ENCODE measurements around the gene SPATS2L.

SPATS2L gene

DNA sequence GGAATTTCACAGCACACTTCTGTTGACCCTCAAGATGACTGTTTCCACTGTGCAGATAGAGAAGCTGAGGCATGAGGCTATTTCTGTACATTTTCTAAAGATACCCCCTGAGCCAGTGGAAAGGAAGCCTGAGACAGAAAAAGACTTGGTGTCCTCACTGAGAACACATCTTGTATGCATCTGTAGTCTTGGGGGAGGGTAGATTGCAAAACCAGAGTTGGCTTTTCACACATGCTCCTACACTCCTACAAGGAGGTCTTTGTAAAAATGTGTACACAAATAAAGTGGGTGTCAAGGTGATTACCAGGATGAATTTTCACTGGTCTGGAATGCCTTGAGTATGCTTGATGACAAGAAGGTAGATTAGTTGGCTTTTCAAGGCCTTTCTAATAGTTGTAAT is 105.3 kb downstream of the SPATS2L start:
- no peak for DNase-seq (ENCODE audit: low spot score)

DNA sequence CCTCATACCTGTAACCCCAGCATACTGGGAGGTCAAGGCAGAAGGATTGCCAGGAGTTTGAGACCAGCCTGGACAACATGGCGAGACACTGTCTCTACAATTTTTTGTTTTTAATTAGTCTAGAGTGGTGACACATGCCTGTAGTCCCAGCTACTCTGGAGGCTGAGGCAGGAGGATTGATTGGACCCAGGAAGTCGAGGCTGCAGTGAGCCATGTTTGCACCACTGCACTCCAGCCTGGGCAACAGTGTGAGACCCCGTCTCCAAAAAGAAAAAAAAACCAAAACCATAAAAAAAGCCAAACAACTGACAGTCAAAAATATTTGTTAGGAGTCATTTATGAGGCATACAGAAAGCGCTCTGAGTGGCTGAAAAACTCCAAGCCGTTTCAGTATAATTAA is 107.9 kb downstream of the SPATS2L start:
- no peak for DNase-seq (ENCODE audit: low spot score)

DNA sequence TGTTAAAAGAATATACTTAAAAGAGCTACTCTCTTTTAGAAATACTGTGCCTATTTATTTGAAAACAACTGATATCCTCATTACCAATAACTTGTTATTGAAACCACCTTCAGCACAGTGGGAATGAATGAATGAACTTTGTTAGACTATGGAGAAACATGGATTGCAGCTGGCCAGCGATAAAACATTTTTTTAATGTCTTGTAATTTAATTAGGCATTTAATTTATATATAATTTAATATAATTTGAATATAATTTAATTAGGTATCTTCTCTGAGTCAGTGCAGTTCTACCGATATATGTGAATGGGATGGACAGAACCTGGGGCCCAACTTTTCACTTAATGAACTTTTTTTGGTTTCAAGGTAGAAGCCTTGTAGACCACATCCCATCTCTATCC is 109.0 kb downstream of the SPATS2L start:
- DNase-seq (ENCODE audit: low spot score): no peak

DNA sequence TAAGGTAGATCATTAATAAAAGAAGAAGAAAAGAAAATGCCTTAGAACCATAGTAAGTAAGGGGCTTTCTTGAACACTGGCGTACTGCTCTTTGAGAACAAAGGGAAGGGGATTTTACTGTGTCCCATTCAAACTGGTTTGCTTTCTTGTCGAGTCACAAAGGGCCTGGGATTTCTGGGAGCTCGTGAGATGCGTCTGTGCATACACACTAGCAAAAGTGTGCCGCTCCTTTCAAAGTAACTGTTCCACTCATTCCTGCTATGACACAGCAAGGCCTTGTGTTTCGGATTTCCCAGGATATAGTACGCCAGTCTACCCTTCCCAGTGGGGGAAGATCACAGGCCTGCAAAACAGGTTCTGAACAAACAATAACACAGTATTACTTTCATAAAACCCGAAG is 110.4 kb downstream of the SPATS2L start:
- DNase-seq (ENCODE audit: low spot score): no peak

DNA sequence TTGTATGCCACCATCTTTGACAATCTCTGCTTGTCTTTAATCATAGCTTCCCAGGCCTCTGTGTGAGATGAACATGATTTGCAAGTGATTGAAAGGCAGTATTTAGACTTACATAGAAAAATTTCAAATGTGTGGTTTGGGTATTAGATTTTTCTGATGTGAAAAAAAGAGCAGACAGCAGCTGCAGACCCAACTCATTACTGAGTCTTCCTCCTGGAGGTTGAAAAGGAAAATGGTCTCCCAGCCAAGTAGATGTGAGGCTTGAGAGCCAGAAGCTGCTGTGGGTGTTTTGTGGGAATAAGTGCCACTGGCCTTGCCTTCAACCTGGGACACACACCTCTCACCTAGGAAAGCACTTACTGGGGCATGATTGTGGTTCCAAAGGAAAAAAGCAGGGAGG is 110.9 kb downstream of the SPATS2L start:
- DNase-seq (ENCODE audit: low spot score): no peak

DNA sequence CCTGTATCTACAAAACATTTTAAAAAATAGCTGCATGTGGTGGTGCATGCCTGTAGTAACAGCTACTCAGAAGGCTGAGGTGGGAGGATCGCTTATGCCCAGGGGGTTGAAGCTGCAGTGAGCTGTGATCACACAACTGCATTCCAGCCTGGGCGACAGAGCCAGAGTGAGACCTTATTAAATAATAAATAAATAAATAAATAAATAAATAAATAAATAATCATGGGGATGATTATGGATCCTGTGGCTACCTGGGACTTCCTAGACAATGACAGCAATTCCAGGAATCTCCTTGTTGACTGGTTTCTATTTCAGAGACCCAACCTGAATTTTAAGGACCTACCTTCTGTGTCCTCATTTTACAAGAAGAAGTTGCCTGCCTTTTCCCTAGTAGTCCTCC is 111.9 kb downstream of the SPATS2L start:
- no peak for DNase-seq (ENCODE audit: low spot score)

DNA sequence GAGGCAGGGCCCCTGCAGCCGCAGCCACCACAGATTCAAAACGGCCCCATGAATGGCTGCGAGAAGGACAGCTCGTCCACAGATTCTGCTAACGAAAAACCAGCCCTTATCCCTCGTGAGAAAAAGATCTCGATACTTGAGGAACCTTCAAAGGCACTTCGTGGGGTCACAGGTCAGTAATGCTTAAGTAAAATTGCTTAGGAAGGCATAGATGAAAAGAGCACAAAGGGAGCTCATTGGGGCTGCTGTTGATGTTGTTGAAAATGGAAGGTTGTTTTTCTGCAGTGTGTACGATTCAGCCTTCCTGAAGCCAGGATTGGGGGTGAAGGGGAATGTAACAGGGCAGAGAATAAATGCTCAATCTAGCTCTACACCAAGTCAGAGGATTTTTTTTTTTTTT is 112.8 kb downstream of the SPATS2L start:
- DNase-seq (ENCODE audit: low spot score): no peak

DNA sequence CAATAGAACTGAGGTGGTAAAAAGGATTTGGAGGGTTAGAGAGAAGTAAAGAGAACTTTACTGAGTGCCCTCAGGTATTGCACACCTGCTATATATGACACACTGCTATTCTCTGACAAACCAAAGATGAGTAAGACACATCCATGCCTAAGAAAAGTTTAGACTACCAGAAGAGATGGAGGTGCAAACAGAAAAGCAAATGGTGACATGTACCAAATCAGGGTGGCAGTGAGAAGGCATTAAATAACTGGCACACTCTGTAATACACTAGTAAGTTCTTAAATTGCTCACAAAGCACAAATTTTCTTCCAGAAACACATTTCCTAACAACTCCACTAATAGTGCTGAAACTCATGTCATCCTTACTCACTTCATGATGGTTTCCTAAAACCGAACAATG is 114.8 kb downstream of the SPATS2L start:
- no peak for DNase-seq (ENCODE audit: low spot score)

DNA sequence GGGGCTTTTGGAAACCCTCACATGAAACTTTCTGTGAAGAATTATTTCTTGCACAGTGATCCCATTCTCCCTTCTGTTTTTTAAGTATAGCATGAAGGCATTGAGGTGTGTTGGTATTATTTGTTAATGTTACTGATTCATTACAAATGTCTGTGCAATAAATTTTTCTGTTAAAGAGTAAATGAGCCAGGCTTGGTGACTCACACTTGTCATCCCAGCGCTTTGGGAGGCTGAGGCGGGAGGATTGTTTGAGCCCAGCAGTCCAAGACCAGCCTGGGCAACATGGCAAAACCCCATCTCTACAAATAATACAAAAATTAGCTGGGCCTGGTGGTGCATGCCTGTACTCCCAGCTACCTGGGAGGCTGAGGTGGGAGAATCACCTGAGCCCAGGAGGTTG is 115.6 kb downstream of the SPATS2L start:
- no peak for DNase-seq (ENCODE audit: low spot score)

DNA sequence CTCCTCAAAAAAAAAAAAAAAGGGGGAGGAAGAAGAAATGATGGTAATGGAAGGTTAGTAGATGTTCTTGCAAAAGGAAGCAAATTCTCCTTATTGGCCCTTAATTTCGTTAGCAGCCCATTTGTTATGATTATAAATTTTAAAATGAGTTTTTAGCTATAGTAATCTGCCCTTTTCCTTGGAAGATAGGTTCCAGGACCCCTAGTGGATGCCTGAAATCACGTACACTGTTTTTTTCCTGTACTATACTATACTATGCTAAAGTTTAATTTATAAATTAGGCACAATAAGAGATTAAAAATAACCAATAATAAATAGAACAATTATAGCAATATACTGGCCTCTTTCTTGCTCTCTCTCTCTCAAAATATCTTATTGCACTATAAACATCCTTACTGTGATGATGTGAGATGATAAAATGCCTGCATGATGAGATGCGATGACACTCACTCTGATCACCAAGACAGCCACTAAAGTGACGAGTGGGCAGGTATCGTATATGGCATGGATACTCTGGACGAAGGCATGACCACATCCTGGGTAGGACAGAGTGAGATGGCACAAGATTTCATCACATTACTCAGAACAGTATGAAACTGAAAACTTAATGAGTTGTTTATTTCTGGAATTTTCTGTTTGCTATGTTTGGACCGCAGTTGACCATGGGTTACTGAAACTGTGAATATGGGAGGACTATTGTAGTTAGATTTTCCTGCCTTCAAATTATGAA is 116.2 kb downstream of the SPATS2L start:
- DNase-seq (ENCODE audit: low spot score): no peak

DNA sequence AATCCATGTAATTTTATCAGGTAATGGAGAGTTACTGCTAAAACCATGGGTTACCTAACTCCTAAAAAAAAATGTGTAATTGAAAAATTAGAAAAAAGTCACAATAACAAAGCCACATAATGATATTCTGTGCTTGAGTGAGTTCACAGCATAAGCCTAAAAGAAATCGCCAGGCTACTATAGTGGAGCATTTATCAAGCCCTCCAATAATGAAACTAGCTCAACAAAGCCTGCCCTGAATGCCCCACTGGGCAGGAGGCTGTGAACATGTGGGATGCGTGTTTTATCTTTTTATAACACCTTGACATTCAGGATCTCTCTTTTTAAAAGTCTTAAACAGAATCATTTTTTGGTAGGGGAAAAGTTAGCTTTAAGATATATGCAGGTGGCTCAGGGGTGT is 117.0 kb downstream of the SPATS2L start:
- no peak for DNase-seq (ENCODE audit: low spot score)

DNA sequence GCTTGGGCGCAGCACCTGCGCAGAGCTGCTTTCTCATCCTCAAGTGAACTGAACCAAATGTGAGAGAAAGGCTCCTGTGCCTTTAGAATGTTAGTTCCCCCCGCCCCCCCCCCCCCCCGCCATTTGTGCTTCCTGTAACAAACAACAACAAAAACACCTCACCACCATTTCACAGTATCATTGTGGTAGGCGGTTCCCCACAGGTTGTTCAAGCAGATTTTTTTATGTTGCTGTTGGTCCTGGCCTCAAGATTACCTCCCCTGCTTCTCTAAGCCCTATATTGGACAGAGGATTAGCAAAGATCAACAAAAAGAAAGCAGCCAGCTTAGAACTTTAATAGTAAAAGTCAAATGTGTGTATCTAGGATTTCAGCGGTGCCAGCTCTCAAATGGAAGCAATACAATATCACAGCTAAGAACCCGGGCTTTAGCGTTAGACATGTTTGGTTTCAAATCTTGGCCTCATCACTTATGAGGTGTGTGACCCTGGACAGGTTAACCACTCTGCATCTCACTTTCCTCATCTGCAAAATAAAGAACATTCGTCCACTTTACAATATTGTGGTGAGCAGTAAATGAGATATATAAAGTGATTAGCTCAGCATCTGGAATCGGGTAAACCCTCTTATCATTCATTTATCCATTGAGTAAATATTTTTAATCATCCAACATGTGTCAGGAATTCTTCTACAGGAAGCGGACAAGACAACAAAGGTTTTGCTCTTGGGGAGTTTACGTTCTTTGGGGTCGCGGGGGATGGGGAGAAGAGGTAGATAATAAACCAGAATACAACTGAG is 118.7 kb downstream of the SPATS2L start:
- no peak for DNase-seq (ENCODE audit: low spot score)

DNA sequence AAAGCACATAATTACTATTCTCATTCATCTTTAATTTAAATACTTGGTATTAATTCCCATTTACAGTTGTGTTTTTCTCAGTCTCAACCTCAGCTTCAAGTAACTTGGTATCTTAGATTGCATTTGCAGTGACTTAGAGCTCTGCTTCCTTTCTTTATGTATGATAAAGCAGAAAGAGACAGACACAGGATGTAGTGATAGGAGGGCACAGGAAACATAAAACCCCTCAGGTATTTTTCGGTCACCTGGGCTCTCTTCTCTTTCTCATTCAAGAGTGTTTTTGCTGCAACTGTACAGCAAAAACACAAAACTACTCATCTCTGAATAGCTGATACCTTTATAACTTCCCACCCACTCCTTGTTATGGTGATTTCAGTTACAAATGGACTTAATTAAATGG is 120.3 kb downstream of the SPATS2L start:
- DNase-seq (ENCODE audit: low spot score): no peak

DNA sequence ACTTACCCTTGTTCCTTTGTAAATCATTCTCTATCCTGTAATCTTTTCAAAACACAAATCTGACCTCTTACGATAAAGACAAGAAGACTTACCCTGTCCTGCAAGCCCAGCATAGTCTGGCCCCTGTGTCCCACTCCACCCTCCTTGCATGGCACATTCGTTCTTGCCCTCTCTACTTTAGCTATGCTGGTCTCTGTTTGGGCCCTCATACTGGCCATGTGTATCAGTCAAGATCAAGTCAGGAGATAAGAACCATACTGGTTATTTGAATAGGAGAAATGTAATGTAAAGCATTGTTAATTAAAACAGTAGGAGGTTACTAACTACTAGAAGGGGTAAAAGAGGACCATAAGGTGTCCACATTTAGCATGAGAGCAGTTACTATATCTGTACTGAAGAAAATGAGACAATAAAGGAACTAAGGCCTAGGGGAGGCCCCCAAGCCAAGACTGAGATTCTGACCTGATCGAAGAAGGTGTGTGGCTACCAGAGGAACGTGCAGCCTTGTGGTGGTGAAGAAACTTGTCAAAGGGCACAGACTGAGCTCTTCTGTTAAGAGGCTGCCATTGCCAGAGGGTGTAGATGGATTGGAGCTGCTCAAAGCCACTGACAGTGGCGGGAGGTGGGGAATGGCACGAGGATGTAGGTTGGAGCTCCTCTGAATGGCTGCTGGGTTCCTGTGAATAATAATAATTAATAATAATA is 122.6 kb downstream of the SPATS2L start:
- DNase-seq (ENCODE audit: low spot score): no peak

DNA sequence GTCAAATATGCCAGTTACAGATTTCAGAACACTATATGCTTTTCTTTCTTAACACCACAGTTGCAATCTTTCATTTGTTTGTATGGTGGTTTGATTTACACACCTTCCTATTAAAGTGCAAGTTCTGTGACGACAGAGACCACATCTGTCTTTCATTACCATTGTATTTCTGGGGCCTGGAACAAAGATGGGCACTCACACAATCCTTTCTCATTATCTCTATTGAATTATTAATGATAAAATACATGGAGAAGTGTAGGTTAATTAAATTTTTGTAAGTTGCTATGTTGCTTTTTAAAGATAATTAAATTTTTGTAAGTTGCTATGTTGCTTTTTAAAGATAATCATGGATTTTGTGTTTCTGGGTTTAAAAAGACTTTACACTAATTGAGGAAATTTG is 123.5 kb downstream of the SPATS2L start:
- no peak for DNase-seq (ENCODE audit: low spot score)

DNA sequence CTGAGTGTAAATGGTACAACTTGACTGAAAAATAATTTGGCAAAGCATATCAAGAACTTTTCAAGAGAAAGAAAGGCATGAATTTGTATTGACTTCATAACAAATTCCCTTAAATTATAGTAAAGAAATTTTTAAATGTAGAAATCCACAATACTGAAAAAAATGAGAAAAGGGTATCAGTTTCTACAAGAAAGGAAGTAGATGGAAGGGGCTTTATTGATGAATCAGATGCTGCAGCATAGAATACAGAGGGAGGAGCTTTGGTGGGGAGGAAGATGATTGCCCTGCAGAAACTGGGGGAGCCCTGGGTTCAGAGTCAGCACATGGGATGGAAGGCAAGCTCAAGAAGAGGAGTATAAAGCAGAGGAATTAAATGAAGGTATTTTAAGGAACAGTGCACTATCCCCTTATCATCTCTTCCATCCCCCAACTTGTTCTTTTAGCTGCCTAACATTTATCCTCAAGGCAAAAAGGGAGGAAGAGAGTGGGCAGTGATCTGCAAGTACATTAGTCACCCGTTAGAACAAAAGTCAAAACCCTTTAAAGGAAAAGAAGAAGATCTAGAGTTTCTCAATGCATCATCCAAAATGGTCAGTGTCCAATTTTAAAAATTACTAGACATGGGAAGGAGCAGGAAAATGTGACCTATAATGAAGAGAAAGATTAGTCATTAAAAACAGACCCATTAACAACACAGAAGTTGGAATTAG is 125.7 kb downstream of the SPATS2L start:
- no peak for DNase-seq (ENCODE audit: low spot score)

DNA sequence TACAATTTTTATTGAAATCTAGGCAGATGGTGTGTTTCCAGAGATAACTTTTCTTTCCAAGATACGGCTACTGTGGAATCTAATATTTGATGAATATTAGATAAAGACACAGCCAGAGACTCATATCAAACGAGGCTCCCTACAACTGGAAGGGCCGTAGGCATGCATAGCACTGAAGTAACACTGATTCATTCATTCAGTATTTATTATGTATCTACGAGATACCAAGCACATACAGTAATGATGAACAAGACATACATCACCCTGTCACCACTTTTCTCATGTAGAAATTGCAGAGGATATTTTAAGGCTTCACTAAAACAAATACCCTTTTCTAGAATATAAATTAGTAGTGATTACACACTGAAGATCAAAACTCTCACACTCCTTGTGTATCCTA is 128.9 kb downstream of the SPATS2L start:
- no peak for DNase-seq (ENCODE audit: low spot score)

DNA sequence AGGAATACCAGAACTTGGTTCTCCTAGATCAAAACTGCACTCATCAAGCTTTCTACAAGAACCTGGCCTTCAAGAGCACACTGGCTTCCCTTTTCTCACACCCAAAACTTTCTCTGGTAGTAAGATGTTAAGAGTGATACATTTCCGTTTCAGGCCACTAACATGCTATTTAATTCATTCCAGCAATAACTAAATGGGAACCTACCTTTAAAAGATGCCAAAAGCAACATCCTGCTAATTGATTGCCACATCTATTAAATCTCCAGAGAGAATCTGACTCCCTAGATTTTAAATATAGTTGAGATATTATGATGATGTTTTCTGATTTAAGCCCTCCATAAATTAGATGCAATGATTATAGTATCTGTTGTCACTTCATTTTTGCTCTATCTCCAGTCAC is 131.8 kb downstream of the SPATS2L start:
- no peak for DNase-seq (ENCODE audit: low spot score)

DNA sequence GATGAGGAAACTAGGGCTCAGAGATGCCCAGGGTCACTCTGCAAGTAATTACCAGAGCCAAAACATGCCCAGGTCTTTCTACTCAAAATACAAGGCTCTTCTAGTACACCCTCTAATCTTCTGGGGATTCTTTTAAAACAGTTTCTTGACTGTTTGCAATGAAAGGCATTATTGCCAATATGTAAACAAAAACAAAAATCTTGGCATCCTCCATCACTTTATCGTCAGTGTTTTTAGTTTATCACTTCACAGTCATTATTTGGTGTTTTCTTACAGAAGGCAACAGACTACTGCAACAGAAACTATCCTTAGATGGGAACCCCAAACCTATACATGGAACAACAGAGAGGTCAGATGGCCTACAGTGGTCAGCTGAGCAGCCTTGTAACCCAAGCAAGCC is 132.4 kb downstream of the SPATS2L start:
- DNase-seq (ENCODE audit: low spot score): no peak

DNA sequence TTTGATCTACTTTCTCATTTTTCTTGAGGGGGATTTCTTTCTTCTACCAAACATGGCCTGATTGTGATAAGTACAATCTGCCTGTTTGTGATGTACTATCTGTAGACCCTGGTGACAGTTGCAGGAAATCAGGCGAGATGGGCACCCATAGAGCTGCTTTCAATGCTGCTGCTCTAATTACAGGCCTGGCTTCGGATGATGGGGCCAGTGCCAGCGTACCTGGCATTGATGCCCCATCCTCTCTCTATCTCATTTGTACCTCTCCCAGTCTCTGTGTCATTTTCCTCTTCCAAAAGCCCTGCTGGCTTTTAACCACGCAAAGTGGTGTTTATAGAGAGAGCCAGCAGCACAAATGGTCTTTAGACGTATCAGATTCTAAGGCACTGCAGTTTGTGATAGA is 133.5 kb downstream of the SPATS2L start:
- DNase-seq (ENCODE audit: low spot score): peak; percentile 89

DNA sequence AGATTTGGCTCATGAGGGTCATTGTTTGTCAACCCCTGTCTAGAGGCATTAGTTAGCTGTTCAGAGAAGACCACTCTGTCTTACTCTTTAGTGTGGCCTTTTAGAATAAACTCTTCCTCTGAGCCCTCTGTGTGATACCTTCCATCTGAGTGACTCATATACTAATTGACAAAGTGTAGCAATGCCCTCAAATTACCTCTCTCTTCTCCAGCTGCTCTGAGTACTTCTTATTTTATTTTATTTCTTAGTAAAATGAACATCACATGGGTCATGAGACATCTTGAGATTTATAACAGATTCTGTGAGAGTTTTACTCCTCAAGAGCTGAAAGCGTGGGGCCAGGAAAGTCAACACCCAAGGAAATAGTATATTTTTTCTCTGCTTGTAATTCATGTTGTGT is 136.0 kb downstream of the SPATS2L start:
- no peak for DNase-seq (ENCODE audit: low spot score)

DNA sequence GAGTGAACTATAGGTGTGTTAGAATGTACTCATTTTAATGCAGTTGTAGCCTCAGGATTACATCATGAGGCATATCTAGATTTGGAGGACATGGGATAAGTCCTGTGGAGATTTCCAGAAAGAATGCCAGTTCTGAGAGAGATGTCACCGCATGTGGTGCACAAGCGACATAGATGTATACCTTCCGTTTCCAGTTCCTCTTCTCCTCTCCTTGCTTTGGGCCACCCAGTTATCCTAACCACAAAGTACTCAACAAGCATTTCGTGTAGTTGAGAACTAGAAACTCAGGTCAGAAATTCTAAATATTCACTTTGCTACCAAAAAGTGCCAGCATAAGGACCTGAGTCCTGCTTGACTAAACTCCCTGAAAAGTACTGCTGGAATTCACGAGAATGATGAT is 136.9 kb downstream of the SPATS2L start:
- DNase-seq (ENCODE audit: low spot score): no peak

DNA sequence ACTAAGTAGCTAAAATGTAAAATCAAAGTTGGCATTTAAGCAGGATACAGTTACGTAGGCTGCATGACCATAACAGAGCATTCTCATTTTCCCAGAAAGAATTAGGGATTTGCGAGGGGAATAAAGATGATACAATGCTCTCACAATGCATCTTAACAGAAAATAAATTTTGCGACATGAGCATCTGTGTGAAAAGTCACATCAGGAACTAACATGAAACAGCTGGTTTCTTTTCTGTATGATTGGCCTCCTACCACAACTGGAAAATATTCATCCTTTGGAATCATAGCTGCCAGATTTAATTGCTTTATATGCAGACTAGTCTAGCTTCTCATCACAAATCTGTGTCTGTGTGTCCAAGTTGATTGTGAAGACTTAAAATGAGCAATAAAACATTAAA is 137.4 kb downstream of the SPATS2L start:
- no peak for DNase-seq (ENCODE audit: low spot score)
